ENCODE results near the gene PCBP3.

The PCBP3 gene

DNA sequence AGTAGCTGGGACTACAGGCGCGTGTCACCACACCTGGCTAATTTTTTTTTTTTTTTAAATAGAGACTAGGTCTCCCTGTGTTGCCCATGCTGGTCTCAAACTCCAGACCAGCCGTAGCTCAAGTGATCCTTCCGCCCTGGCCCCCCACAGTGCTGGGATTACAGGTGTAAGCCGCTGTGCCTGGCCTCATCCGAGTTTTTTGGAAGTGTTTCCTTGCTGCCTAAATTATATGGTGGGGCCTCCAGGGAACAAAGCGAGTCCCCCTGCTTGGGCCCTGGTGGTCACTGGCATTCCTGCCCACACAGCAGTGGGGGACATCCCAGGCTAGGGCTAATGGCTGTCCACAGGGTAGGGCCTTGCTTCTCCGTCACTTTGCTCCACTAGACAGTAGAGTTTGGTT, 143.8 kb downstream of the PCBP3 start:
- DNase-seq (ENCODE audit: low read depth in 2 of 2): no peak

DNA sequence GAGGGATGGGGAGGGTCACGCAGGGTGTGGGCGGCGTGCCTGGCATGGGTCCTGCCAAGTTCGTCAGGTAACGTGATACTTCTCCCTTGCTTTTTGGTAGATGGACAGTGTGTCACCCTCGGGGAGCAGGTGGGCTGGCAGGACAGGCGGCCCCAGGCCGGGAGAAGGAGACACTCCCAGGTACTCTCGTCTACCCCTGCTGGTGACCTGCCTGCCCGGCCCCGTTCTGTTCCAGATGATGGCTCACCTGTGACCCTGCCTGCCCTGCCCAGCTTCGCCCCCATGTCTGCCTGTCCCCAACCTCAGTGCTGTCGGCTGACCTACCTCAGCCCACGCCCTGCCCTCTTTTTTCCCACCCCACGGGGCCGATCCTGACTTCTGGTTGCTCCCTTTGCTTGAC, 144.7 kb downstream of the PCBP3 start:
- DNase-seq (ENCODE audit: low read depth in 2 of 2): no peak

DNA sequence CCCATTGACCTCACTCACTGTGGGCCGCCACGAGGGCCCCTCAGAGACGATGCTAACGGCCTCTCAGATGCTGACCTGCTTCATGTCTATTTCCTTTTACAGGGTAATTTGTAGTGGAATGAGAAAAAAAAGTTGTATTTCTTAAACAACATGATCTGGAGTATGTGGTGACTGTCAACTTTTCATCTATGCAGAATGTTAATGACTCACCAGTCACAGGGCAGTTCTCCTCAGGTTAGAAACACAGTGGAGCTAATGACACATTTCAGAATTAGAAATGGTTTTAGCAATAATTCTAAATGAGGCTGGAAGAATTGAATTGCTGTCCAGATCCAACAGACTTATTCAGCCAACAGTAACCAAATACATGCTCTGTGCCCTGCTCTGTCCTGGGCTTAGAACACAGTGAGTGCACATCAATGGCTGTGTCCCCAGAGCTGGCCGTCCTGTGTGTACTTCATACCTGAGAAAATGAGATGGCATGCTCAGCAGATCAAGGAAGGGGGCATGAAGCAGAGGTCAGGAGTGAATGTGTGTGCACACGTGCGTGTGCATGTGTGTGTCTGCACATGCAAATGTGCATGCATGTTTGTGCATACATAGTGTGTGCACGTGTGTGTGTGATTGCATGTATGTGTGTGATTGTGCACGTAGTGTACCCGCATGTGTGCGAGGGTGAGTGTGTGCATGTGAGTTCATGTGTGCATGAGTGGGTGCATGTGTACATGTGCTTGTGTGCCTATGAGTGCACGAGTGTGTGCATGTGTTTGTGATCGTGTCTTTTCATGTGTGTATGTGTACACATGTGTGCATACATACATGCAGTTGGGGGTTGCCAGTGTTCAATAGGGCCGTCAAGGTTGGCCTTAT, 145.3 kb downstream of the PCBP3 start:
- DNase-seq (ENCODE audit: low read depth in 2 of 2): no peak

DNA sequence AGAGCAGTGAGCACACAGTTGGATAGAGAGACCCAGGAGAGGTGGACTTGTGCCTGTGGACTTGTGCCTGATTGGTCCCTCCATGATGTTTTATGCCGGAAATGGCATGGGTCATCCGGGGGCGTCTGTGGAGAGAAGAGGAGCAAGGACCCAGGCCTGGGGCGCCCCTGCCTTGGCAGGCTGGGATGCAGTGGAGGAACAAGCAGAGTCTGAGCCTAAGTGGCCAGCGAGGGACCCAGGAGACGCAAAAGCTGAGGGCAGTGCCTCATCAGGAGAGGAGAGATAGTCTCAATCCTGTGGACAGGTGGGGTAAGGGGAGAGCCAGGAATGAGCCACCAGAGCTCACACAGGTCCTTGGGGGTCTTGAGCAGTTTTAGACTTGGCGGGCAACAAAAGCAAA, 146.9 kb downstream of the PCBP3 start:
- DNase-seq (ENCODE audit: low read depth in 2 of 2): no peak

DNA sequence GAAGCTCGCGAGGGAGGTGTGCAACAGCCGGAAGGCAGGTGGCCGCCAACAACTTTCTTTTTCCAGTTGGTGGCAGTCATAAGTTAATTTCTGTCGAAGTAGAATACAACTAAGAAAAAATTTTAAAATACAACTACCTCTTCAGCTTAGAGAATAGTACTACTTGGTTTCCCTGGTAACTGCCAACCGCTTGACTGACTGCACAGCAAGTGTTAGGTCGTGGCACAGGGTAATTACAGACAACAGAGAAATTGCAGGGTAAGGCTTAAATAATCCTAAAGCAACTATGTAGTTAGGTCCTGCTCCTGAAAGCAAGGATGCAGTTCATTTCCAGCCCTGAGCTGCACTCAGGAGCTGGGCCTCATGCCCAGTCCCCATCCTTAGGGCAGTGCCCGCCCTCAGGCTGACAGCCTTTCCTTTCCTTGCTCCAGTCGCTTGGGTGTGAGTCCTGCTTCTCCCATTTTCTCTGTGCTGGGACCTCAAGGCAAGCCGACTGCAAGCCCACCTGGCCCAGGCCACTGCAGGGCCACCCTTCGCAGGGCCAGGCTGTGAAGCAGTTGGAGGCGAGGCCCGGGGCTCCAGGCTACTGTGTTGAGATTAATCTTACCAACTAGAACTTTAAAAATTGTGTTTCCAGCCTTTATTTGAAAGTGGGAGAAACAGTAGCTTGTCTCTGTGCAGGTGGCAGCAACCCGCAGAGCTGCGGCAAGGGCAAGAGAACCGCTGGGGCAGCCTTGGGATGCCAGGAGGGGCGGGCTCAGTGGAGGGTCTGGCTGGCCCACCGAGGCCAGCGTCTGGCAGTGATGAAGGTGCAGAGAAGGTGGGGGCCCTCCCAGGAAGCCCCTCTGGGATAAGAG, 148.3 kb downstream of the PCBP3 start:
- no peak for DNase-seq (ENCODE audit: low read depth in 2 of 2)

DNA sequence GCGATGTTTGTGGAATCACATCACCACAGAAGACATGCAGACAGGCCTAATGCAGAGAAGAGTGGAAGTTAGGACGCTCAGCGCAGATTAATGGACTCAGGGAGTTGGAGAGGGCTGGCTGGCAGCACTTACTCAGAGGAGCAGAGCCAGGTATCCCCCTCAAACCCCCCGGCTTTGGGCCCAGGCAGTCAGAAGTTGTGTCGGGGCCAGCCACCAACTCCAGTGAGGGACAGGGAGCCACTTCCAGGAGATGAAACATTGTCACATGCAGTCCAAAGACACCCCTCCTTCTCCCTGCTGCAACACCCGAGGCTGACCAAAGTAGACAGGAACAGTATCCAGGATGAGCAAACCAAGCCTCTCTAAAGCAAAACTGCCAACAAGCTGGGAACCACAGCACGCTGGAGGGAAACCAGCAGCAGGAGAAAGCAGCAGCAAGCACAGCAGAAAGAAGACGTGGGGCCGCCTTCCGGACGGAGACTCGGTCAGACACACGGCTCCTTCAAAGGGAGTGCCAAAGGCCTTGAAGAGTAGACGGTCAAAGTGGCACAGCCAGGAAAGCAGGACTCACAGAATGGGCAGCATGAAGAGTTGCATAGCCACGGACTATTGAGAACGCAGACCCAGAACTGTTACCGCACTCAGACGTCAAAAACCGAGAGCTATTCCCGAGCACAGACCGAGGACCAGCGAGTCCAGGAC, 149.3 kb downstream of the PCBP3 start:
- no peak for DNase-seq (ENCODE audit: low read depth in 2 of 2)

DNA sequence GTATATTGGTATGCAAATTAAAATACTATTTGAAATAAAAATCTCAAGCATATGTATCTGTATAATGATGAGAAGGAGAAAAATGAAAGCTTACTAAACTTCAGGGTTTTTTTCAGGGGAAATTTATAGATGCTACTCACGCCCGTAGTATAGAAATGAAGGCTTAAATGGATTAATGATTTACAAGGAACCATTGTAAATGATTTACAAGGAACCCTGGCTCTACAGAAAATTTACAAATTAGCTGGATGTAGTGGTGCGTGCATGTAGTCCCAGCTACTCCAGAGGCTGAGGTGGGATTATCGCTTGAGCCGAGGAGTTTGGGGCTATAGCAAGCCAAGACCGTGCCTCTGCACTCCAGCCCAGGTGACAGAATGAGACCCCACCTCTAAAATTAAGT, 150.5 kb downstream of the PCBP3 start:
- no peak for DNase-seq (ENCODE audit: low read depth in 2 of 2)

DNA sequence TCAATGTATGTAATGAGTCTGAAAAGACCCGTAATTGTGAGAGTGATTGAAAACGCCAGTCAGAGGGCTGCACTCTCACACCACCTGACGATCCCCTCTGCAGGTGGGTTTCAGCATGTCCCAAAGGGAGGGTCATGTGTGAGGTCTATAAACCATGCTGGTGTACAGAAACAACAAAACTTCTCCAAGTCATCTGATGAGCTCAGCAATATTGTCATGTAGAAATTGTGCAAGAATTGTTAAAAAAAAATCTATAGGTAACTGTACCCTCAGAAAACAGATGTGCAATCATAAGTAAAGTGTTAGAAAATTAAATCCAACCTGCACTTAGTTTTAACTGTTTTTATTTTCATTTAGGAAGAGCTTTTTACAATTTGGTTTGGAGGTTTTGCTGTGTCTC, 152.5 kb downstream of the PCBP3 start:
- no peak for DNase-seq (ENCODE audit: low read depth in 2 of 2)

DNA sequence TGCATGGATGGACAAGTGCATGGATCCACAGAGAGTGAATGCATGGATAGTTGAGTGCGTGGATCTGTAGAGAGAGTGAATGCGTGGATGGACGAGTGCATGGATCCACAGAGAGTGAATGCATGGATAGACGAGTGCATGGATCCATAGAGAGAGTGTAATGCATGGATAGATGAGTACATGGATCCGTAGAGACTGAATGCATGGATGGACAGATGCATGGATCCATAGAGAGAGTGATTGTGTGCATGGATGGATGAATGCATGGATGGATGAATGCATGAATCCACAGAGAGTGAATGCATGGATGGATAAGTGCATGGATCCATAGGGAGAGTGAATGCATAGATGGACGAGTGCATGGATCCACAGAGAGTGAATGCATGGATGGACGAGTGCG, 153.8 kb downstream of the PCBP3 start:
- no peak for DNase-seq (ENCODE audit: low read depth in 2 of 2)

DNA sequence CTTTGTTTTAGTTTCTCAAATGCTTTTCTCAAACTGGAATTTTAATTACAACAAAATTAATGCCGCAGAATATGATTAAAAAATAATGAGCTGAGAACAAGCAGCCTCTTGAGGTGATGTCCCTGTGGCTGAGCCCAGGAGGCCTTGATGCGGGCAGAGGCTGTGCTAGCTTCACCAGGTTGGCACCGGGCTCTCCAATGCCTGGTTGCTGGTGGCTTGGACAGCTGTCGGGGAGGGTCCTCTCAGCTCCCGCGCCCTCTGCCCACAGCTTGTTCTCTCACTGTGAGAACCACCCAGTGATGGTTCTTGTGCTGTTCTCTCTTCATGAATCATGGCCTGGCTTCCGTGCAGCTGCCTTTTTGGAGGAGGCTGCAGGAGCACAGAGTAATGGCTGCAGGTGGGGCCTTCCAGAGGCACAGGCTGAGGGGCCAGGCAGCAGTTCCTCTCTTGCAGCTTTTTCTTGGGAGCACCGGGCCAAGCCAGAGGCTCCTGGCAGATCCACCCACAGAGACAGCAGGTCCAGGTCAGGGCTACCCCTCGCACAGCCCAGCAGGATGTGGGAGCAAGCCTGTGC, 156.3 kb downstream of the PCBP3 start:
- no peak for DNase-seq (ENCODE audit: low read depth in 2 of 2)

DNA sequence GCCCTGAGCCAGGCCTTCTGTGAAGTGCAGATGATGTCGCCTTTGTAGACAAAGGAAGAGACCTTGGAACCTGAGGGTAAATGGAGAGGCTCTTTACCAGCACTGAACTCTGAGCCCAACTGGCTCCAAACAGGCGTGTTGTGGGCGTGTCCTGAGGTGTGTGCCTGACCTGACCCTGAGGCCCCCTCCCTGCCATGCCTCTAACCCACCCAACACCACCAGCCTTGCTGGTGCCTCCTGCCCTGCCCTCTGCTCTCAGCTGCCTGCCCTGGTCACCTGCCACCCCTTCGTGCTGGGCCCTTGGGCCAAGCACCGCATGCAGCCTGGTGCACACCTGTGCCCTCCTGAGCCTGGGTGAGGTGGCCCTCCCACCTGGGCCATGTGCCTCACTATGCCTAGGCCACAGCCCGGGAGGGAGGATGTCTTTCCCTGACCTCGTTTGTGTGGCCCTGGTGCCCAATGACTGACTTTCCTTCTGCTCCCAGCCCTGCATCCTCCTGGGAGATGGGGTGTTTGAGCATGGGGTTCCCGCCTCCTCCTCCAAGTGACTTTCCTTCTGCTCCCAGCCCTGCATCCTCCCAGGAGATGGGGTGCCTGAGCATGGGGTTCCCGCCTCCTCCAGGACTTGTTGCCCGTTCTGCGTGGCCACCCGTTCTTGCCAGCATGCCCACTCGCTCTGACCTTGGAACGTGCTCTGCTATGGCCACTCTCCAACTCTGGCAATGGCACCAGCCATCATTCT, 157.0 kb downstream of the PCBP3 start:
- DNase-seq (ENCODE audit: low read depth in 2 of 2): no peak

DNA sequence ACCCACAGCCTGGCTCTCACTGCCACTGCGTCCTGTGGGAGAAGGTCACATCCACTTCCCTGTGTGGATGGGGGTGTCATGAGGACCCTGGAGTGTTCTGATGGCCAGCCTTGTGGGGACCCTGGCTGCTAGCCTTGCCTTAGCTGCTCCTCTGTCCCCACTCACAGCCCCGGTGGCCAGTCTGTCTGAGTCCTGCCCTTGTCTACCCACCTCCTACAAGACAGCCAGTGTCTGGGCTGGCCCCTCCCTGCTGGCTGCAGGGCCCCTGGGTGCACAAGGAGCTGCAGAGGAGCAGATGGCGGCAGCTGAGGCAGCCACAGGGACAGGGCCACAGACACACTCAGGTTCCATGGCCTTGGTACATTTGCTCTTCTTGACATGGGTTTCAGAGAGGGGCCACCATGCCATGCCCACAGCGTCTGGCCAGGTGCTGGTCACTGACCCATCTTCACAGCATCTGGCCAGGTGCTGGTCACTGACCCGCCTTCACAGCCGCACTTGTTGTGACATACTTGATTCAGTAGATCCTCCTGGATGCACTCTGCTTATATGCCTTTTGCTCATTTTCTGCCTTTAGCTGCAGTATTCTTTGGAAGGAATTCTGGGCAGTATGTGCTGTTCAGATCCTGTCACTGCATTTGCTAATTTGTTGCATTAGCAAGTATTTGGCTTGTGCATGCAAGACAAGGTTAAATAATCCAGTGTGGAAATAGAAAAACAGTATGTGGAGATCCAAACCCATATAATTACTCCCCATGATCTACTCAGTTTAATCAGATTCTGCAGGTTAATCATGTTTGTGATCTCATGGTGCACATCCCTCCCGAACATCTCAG, 157.8 kb downstream of the PCBP3 start:
- DNase-seq (ENCODE audit: low read depth in 2 of 2): no peak

DNA sequence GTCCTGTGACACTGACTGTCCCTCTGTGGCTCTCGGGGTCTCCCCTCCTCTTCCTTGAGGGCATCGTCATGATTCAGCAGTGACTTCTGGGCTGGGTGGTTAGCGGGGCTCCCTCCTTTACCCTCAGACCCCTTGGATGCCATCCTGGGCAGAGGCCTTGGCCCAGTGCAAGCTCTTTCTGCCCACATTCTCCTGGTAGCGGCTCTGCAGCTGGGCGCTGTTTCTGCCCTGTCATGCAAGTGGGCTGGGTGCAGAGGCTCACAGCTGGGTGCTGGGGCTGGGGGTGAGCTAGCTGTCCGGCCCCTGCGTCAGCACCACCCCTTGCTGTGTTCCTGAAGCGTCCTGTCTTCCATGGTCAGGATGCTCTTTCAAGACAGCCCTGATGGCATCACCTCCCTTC, 158.5 kb downstream of the PCBP3 start:
- no peak for DNase-seq (ENCODE audit: low read depth in 2 of 2)

DNA sequence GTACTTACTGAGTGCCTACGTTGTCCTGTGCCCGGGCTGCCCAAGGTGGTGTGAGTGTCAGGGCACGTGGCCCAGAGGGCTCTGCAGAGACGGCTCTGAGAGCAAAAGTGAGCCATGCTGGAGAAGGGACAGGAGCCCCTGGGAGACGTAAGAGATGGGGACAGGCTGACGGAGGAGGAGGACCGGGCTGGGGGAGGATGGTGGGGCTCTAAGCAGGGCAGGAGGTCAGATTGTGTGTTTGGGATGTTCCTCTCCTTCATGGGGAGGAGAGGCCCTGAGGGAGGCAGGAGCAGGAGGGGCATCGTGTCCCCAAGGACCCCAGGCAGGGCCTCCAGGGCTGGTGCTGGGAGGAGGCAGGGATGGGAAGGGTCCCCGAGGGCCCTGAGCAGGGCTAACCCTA, 158.9 kb downstream of the PCBP3 start:
- DNase-seq (ENCODE audit: low read depth in 2 of 2): no peak

DNA sequence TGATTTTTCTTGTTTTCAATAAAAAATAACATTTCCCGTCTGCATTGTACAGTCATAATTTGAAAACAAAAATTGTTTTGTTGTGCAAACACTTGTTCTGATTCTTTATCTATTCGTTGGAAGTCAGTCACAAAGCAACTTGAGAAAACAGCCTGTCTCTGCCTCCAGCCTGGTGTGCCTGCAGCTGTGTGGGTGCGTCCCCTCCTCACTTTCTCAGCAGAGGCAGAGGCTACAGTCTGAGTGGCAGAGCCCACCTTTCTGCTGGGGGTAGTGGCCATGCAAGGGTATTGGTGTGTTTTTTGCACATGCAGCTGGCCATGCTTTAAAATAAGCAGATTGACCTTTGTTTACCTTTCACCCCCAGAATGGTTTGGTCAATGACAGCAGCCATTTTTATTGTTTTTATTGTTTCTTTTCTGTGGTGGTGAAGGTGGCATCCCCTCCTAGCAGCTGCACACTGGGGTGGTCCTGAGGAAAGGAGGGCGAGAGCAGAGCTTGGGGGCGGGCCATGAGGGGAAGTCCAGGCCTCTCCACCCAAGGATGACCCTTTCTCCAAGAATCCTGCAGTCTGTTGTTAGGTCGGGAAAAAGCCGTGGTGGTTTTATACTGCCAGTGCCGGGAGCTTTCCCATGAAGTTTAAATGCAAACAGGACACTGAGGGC, 159.6 kb downstream of the PCBP3 start:
- DNase-seq (ENCODE audit: low read depth in 2 of 2): no peak

DNA sequence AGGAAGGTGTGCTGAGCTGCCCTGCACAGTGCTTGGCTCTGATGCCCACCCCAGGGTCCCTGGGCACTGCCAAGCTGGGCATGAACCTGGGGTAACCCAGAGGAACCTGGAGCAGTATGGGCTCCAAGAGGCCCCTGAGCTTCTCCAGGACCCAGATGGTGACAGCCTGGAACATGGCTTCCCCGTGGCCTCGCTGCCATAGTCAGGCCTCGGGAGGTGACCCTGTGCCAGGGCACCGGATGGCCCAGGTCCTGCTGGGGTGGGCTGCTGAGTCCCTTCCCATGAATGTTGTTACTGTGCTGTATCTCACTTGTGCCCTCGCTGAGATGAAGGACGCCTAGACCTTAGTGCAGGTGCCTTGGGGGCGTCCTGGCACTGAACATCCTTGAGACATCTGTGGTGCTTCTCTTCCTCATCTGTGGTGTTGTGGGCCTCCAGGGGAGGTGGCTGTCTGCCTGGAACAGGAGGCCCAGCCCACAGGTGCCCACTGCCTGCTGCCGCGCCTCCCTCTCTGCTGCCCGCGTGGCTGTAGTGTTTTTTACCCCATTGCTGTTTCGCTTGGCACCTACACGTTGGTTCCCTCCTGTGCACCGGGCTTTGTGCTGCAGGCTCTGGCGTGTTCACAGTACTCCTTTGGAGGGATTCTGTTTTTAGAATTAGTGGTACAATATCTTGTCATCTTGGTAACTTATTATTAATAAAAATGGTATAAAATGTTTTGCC, 160.3 kb downstream of the PCBP3 start:
- no peak for DNase-seq (ENCODE audit: low read depth in 2 of 2)

DNA sequence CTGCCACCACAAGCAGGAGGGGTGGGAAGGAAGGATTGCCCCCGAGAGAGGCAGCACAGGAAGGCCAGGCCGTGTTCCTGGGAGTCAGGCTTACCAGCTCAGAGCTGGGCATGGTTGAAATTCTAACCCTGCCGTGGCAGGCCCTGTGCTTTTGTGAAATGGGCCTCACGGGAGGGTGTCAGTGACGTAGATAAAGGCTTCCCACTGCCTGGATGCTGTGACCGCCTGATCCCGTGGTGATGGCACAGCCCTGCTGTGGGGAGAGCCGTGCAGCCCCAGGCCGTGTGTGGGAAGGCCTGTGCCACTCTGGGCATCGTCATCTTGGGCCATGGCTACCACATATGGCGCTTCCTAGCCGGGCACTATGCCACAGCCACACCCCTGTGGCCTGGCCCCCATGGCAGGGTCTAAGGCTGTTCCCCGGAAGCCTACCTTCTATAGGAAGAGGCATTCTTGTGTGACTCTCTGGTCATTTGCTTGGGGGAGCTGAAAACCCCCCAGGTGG, 161.3 kb downstream of the PCBP3 start:
- DNase-seq (ENCODE audit: low read depth in 2 of 2): no peak

DNA sequence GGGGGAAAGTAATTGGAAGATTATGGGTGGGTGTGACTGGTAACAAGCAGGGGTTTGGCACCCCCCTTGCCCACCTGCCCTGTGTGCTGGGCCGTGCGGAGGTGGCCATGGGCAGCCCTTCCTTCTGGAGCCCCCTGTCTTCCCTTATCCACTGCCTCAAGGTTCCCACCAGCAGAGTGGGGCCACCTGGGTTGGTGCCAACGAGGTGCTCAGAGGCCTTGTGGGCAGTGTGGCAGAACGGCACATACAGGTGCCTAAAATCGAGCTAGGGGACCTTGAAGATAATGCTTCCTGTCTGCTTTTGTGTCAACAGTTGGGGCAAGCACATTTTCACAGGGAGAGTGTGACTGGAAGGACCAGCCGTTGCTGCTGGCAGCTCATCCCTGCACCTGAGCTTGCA, 161.8 kb downstream of the PCBP3 start:
- DNase-seq (ENCODE audit: low read depth in 2 of 2): no peak

DNA sequence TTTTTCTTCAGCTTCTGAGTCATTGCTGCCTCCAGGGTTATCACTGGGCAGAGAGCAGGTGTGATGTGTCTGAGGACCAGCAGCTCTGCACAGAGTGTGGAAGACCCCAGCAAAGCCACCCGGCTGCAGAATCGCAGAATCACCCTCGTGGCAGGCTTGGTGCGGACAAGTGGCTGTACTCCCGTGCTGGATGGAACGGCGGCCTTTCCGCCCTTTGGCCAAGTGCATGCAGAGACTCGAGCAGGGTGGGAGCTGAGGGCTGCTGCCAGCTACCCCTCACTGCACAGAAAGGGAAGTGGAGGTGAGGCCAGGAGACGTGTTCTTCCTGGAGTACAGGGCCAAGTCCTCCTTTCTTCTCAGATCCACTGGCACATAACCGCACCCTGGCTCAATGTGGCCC, 162.5 kb downstream of the PCBP3 start:
- DNase-seq (ENCODE audit: low read depth in 2 of 2): no peak

Data from stimulated activated CD8-positive, alpha-beta memory T cell treated with anti-CD3 and anti-CD28 coated beads, Interleukin-2, amount 100 ng/mL, for 1 hour (primary cell).